Loucy (cell line): Measurements from ENCODE around the gene CLTA.

ENCODE experiments used
- H2AFZ ChIP-seq: fragments of 200-600 bp; sonication (generic); 2 replicates; pipeline ENCODE4 v1.6.0; 2016; ENCODE audit warnings: antibody characterized with exemption, mild to moderate bottlenecking, low read length, moderate library complexity
- H3F3A ChIP-seq: fragments of 200-600 bp; 2 replicates; pipeline ENCODE4 v1.6.0; 2016; ENCODE audit warnings: antibody characterized with exemption, low read depth, mild to moderate bottlenecking
- H3K27me3 ChIP-seq: fragments of 200-600 bp; sonication (generic); 2 replicates; pipeline ENCODE4 v1.6.1; 2014; ENCODE audit warnings: low read length, mild to moderate bottlenecking; ENCODE audit not compliant: insufficient read depth, poor library complexity, severe bottlenecking
- H3K36me3 ChIP-seq: fragments of 200-600 bp; sonication (generic); 2 replicates; pipeline ENCODE4 v1.6.1; 2016; ENCODE audit warnings: low read length; ENCODE audit not compliant: insufficient read depth
- H3K4me1 ChIP-seq: fragments of 200-600 bp; sonication (generic); 2 replicates; pipeline ENCODE4 v1.5.1; 2014; ENCODE audit warnings: low read length, mild to moderate bottlenecking; ENCODE audit not compliant: insufficient read depth, poor library complexity, severe bottlenecking
- H3K4me2 ChIP-seq: fragments of 200-600 bp; sonication (generic); 2 replicates; pipeline ENCODE4 v1.6.0; 2014; ENCODE audit warnings: antibody characterized with exemption, low read length, low read depth, mild to moderate bottlenecking; ENCODE audit not compliant: poor library complexity, severe bottlenecking
- H3K4me3 ChIP-seq: fragments of 200-600 bp; sonication (generic); 2 replicates; pipeline ENCODE4 v1.5.1; 2014; ENCODE audit warnings: low read length, mild to moderate bottlenecking, mixed read lengths; ENCODE audit not compliant: poor library complexity, severe bottlenecking
- H3K79me2 ChIP-seq: fragments of 200-600 bp; sonication (generic); 2 replicates; pipeline ENCODE4 v1.6.1; 2014; ENCODE audit warnings: low read length; ENCODE audit not compliant: insufficient read depth
- H3K9ac ChIP-seq: fragments of 200-600 bp; sonication (generic); 2 replicates; pipeline ENCODE4 v1.6.0; 2014; ENCODE audit warnings: mild to moderate bottlenecking, low read depth, low read length, moderate library complexity; ENCODE audit not compliant: poor library complexity, severe bottlenecking
- H3K9me2 ChIP-seq: fragments of 200-600 bp; sonication (generic); replicated peaks from 2 replicates; pipeline ENCODE4 v1.6.1; 2016; ENCODE audit warnings: low read depth, low read length, mixed read lengths
- H3K9me3 ChIP-seq: fragments of 200-600 bp; sonication (generic); 2 replicates; pipeline ENCODE4 v1.6.1; 2014; ENCODE audit warnings: mild to moderate bottlenecking, antibody characterized with exemption, low read length, low read depth; ENCODE audit not compliant: insufficient read depth
- H4K20me1 ChIP-seq: fragments of 200-600 bp; sonication (generic); 2 replicates; pipeline ENCODE4 v1.6.0; 2014; ENCODE audit warnings: antibody characterized with exemption, low read length, mild to moderate bottlenecking; ENCODE audit not compliant: insufficient read depth, poor library complexity, severe bottlenecking
- EZH2phosphoT487 ChIP-seq: fragments of 200-600 bp; IDR thresholded peaks from 2 replicates; pipeline ENCODE4 v1.6.1; 2018; ENCODE audit warnings: antibody characterized with exemption, mild to moderate bottlenecking, moderate library complexity, borderline replicate concordance
- TF ChIP-seq, protein P1 (sequence below): fragments of 200-600 bp; sonication (generic); conservative IDR thresholded peaks from 2 replicates; pipeline ENCODE4 v1.5.1; 2014; ENCODE audit warnings: mild to moderate bottlenecking, antibody characterized with exemption, low read length

The CLTA gene

DNA sequence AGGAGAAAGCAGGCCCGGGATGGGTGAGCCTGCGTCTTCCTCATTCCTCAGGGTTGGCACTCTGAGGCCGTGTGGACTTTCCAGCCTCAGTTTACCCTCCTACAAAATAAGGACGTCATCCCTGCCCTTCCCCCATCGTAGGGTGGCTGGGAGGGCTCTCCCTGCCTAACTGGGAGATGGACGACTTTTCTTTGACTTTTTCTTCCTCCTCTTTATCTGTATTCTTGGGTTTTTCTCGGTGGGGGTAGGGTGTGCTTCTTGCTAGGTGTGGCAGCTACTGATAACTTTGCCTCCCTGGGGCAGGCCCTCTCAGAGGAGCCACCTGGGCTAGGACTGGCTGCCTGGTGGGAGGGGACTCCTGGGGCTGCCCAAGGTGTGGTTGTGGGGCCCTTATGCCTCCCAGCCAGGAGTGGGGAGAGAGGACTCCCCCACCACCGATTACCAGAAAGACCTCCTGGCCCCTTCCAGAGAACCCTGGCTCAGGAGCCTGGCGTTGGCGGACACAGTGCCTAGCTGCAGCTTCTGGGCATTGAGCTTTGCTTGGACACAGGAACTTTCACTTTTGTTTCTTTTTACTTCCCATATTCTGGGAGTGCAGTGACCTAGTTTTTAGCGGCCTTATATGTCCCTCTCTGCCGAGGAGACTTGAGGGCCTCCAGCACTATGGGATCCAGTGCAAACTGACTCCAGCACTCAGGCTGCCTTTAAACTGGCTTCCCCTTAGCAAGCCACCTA is 48.0 kb upstream of the CLTA start:
- H3K4me2 ChIP-seq: peak overlapping the region; percentile 90
- peaks cover 3% of the 10 kb centered on the region for H4K20me1 ChIP-seq
- TF ChIP-seq, protein P1, sequence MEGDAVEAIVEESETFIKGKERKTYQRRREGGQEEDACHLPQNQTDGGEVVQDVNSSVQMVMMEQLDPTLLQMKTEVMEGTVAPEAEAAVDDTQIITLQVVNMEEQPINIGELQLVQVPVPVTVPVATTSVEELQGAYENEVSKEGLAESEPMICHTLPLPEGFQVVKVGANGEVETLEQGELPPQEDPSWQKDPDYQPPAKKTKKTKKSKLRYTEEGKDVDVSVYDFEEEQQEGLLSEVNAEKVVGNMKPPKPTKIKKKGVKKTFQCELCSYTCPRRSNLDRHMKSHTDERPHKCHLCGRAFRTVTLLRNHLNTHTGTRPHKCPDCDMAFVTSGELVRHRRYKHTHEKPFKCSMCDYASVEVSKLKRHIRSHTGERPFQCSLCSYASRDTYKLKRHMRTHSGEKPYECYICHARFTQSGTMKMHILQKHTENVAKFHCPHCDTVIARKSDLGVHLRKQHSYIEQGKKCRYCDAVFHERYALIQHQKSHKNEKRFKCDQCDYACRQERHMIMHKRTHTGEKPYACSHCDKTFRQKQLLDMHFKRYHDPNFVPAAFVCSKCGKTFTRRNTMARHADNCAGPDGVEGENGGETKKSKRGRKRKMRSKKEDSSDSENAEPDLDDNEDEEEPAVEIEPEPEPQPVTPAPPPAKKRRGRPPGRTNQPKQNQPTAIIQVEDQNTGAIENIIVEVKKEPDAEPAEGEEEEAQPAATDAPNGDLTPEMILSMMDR: no peak
- no peak for TF ChIP-seq EZH2phosphoT487
- no peaks in the 10 kb centered on the region for H3K27me3 ChIP-seq
- peaks cover 76% of the 10 kb centered on the region for H3K4me1 ChIP-seq
- no peaks in the 10 kb centered on the region for H3K9me3 ChIP-seq
- peak overlapping the region; percentile 72 for H3K4me3 ChIP-seq
- no peaks in the 10 kb centered on the region for H3F3A ChIP-seq
- H3K36me3 ChIP-seq: no peaks in the 10 kb centered on the region
- peak overlapping the region; percentile 79 for H3K9ac ChIP-seq
- H2AFZ ChIP-seq: no peak overlapping the region
- H3K79me2 ChIP-seq: peaks cover 65% of the 10 kb centered on the region
- no peaks in the 10 kb centered on the region for H3K9me2 ChIP-seq

DNA sequence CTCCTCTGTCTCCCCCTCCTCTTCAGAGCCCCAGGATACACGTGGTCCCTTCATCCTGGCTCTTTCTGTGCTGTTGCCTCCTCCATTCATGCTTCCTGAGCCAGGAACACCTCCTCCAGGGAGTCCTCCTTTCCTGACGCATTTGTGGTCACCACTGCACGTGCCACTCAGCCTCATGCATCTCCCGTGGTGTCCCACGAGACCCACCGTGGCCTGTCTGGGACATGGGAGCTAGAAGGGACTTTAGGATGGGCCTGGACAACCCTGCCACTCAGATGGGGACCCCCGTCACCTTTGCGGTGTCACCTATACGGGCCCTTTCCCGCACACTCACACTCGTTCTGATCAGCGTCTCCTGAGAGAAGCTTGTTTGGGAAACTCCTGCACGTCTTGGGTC is 47.5 kb upstream of the CLTA start:
- H4K20me1 ChIP-seq: no peaks in the 10 kb centered on the region
- peak overlapping the region; percentile 79 for H3K9ac ChIP-seq
- no peaks in the 10 kb centered on the region for H3K27me3 ChIP-seq
- H3K4me3 ChIP-seq: peak overlapping the region; percentile 72
- no peak overlapping the region for H2AFZ ChIP-seq
- H3K36me3 ChIP-seq: no peaks in the 10 kb centered on the region
- H3K9me3 ChIP-seq: no peaks in the 10 kb centered on the region
- H3K79me2 ChIP-seq: peaks cover 59% of the 10 kb centered on the region
- H3K4me1 ChIP-seq: peaks cover 74% of the 10 kb centered on the region
- H3K4me2 ChIP-seq: peak overlapping the region; percentile 90
- H3K9me2 ChIP-seq: no peaks in the 10 kb centered on the region
- H3F3A ChIP-seq: no peaks in the 10 kb centered on the region
- TF ChIP-seq, protein P1: no peak
- no peak for TF ChIP-seq EZH2phosphoT487

DNA sequence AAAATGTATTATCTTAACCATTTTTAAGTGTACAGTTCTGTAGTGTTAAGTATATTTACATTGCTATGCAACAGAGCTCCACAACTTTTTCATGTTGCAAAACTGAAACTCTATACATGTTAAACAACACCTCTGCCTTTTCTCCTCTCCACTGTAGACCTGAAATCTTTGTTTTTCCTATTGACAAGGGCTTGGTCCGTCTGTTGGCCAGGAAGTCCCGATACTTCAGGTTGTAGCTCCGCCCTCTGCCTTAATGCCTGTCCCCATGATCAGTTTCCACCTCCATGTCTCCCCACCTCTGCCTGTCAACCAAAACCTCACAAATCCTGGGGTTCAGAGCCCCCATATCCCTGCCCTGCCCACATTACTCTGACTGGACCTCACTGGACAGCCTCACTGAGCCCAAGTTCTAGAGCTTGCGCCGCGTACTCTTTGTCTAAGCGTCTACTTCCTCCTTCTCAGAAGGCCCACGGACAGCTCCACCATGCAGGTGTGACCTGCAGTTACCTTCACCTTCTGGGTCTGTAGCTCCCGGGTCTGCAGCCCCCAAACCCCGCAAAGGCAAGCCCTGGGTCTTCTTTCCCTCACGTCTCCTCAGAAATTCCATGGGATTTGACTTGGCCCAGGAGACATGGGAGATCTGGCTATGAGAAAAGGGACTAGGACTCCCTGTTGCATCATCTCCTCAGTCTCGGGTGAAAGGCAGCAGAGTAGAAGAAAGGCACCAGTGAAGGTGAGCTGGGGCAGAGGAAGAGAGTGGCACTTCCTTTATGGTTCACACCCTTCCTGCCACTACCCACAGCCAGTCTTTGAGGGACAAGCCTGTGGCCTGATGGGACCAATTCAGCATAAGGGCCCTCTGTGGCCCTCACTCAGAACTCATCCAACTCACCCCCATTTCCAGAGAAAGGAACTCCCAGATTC is 46.1 kb upstream of the CLTA start:
- Histone ChIP-seq H3K4me1 (peaks cover 69% of the 10 kb centered on the region), H3K4me3 (peak overlapping the region; percentile 72), H3K36me3 (no peaks in the 10 kb centered on the region), H3K9ac (peak overlapping the region; percentile 79), H2AFZ (no peak overlapping the region), H3K9me3 (no peaks in the 10 kb centered on the region), H3K79me2 (peaks cover 46% of the 10 kb centered on the region), H4K20me1 (no peaks in the 10 kb centered on the region), H3K9me2 (no peaks in the 10 kb centered on the region), H3F3A (no peaks in the 10 kb centered on the region), H3K27me3 (no peaks in the 10 kb centered on the region), H3K4me2 (peak overlapping the region; percentile 90)
- no peak for TF ChIP-seq EZH2phosphoT487
- TF ChIP-seq, protein P1: no peak
